ENCODE results near the gene ZDHHC16.

ZDHHC16 gene

GRCh38 chr10:97411406-97411805 is 34.6 kb upstream of the ZDHHC16 start:
- TF ChIP-seq TEAD4 (IDR thresholded peaks at IDR 0.05) (peak; percentile 95), REST (IDR thresholded peaks at IDR 0.05; ENCODE audit: low read depth) (peak; percentile 62), NFIC (IDR thresholded peaks at IDR 0.05) (no peak), MAX (IDR thresholded peaks at IDR 0.05) (no peak)

DNA sequence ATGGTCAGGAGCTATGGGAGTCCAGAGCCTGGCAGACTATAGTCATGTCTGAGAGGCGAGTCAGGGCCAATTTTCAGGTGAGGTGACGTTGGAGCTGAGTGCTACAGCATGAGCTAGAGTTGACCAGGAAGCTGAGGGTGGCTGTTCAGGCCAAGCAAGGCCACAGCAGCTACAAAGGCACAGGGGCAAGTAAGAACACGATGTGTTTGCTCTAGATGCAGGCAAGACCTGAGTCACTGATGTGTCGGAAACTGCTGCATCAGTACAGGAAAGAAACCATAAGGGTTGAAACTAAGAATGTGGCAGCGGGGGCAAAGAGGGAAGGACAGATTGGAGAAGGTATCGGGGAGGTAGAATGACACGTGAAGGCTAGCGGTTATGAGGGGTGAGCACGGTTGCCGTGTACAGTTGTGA is 33.1 kb upstream of the ZDHHC16 start:
- TF ChIP-seq NFIC (IDR thresholded peaks at IDR 0.05), result no peak
- TF ChIP-seq RAD21 (IDR thresholded peaks at IDR 0.05; ENCODE audit: low read depth), result no peak
- TF ChIP-seq CEBPB (IDR thresholded peaks at IDR 0.05), result no peak
- no peak for TF ChIP-seq EP300 (IDR thresholded peaks at IDR 0.05; ENCODE audit: borderline replicate concordance)
- TF ChIP-seq FOXM1 (IDR thresholded peaks at IDR 0.05; ENCODE audit: borderline replicate concordance, low read depth), result no peak
- no peak for TF ChIP-seq TAF1 (IDR thresholded peaks at IDR 0.05; ENCODE audit: low read depth)
- no peak for TF ChIP-seq MAX (IDR thresholded peaks at IDR 0.05)
- no peak for TF ChIP-seq TCF12 (IDR thresholded peaks at IDR 0.05; ENCODE audit: low read depth)
- TF ChIP-seq, protein P1, sequence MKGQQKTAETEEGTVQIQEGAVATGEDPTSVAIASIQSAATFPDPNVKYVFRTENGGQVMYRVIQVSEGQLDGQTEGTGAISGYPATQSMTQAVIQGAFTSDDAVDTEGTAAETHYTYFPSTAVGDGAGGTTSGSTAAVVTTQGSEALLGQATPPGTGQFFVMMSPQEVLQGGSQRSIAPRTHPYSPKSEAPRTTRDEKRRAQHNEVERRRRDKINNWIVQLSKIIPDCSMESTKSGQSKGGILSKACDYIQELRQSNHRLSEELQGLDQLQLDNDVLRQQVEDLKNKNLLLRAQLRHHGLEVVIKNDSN (IDR thresholded peaks at IDR 0.05), result no peak
- no peak for TF ChIP-seq EGR1 (IDR thresholded peaks at IDR 0.05)
- TF ChIP-seq YY1 (IDR thresholded peaks at IDR 0.05; ENCODE audit: low read depth), result no peak
- no peak for TF ChIP-seq ZBTB7A (IDR thresholded peaks at IDR 0.05; ENCODE audit: low read depth)
- TF ChIP-seq REST (IDR thresholded peaks at IDR 0.05; ENCODE audit: low read depth), result no peak

GRCh38 chr10:97416565-97416964 is 29.4 kb upstream of the ZDHHC16 start:
- no peak for TF ChIP-seq YY1 (IDR thresholded peaks at IDR 0.05; ENCODE audit: low read depth)
- TF ChIP-seq TEAD4 (IDR thresholded peaks at IDR 0.05), result no peak
- TF ChIP-seq CEBPB (IDR thresholded peaks at IDR 0.05), result no peak
- no peak for TF ChIP-seq RAD21 (IDR thresholded peaks at IDR 0.05; ENCODE audit: low read depth)
- TF ChIP-seq EP300 (IDR thresholded peaks at IDR 0.05; ENCODE audit: borderline replicate concordance), result no peak
- no peak for TF ChIP-seq CREB1 (IDR thresholded peaks at IDR 0.05; ENCODE audit: low read depth)

DNA sequence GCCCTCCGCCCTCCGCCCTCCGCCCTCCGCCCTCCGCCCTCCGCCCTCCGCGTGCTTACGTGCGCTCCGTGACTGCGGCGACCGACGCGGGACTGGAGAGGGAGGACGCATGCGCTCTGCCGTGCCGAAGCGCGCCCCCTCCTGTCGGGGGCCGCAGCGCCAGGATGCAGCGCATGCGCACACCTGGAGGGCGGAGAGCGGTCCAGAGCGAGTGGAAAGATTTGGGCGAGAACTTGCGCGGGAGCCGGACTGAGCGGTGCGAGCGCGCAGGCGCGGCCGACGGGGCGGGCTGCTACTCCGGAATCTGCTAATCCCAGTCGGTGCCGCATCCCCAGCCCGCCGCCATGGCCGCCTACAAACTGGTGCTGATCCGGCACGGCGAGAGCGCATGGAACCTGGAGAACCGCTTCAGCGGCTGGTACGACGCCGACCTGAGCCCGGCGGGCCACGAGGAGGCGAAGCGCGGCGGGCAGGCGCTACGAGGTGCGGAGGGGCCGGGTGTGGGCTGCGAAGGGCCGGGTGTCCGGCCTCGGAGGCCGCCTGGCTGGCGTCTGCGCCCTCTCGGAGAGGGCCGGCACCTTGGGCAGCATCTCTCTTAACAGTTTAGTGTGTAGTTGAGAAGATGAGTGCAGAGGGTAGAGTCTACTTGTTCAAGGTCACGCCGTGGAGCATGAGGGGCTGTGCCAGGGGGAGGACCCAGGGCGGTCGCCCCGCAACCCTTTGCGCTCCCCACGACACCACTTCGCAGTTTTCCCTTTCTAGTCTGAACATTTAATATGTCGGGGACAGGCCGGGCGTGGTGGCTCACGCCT is 19.8 kb upstream of the ZDHHC16 start, which contains the start of gene PGAM1:
PGAM1 (plus strand) TSS at position 228 of the 812 bp plus-strand sequence; CDS start at position 345, 117 bp downstream.
- no peak for TF ChIP-seq ZBTB7A (IDR thresholded peaks at IDR 0.05; ENCODE audit: low read depth)
- peak; percentile 86 for TF ChIP-seq TAF1 (IDR thresholded peaks at IDR 0.05; ENCODE audit: low read depth)
- TF ChIP-seq MAX (IDR thresholded peaks at IDR 0.05), result peak; percentile 81
- peak; percentile 74; the same call in 1 of the 2 replicates for TF ChIP-seq YY1 (IDR thresholded peaks at IDR 0.05; ENCODE audit: low read depth)
- TF ChIP-seq, protein P1 (IDR thresholded peaks at IDR 0.05), result no peak
- TF ChIP-seq EP300 (IDR thresholded peaks at IDR 0.05; ENCODE audit: borderline replicate concordance), result 0 out of 2 replicates have a peak, but pooled peaks have one; percentile 48
- TF ChIP-seq RAD21 (IDR thresholded peaks at IDR 0.05; ENCODE audit: low read depth), result peak; percentile 7; the same call in 1 of the 2 replicates

GRCh38 chr10:97426776-97427570 is 19.0 kb upstream of the ZDHHC16 start:
- TF ChIP-seq NFIC (IDR thresholded peaks at IDR 0.05) (no peak), TAF1 (IDR thresholded peaks at IDR 0.05; ENCODE audit: low read depth) (no peak), RAD21 (IDR thresholded peaks at IDR 0.05; ENCODE audit: low read depth) (no peak), EP300 (IDR thresholded peaks at IDR 0.05; ENCODE audit: borderline replicate concordance) (no peak), ZBTB7A (IDR thresholded peaks at IDR 0.05; ENCODE audit: low read depth) (no peak), TEAD4 (IDR thresholded peaks at IDR 0.05) (no peak), YY1 (IDR thresholded peaks at IDR 0.05; ENCODE audit: low read depth) (no peak), REST (IDR thresholded peaks at IDR 0.05; ENCODE audit: low read depth) (no peak), EGR1 (IDR thresholded peaks at IDR 0.05) (no peak), MAX (IDR thresholded peaks at IDR 0.05) (no peak), FOXM1 (IDR thresholded peaks at IDR 0.05; ENCODE audit: borderline replicate concordance, low read depth) (no peak), CEBPB (IDR thresholded peaks at IDR 0.05) (no peak), CREB1 (IDR thresholded peaks at IDR 0.05; ENCODE audit: low read depth) (no peak), TCF12 (IDR thresholded peaks at IDR 0.05; ENCODE audit: low read depth) (no peak)
- TF ChIP-seq, protein P1 (IDR thresholded peaks at IDR 0.05), result no peak

Measured in Ishikawa (cell line).